GM20431 (cell line): Measurements from ENCODE around the gene LRRC9.
"Not testable (repeated sequence)": the region's sequence is repeated elsewhere in the genome, so short reads cannot be mapped to it uniquely, and the experiment has no call there.

ENCODE experiments used
- in situ Hi-C: fragments of 300-500 bp; cut with MseI, MboI; formaldehyde crosslinking; loops from one replicate; pipeline ENCODE4 v1.15.0; 2020; ENCODE audit warnings: low sequenced_read_pairs; ENCODE audit not compliant: unreplicated experiment

Gene LRRC9

GRCh38 chr14:60097974-60098373, 178.0 kb downstream of the LRRC9 start:
- in situ Hi-C loops: no loop called here

GRCh38 chr14:60099855-60100254, 179.9 kb downstream of the LRRC9 start:
- in situ Hi-C loops: not testable (repeated sequence)

- in situ Hi-C loops: no loop called here
These were observed 181.8 kb downstream of the LRRC9 start for GRCh38 chr14:60101786-60102185.

GRCh38 chr14:60102389-60102788, 182.4 kb downstream of the LRRC9 start:
- in situ Hi-C loops: no loop called here

- in situ Hi-C loops: no loop called here
These were observed 186.4 kb downstream of the LRRC9 start for GRCh38 chr14:60106339-60106738.

GRCh38 chr14:60107477-60107876, 187.5 kb downstream of the LRRC9 start:
- in situ Hi-C loops: no loop called here

- in situ Hi-C loops: no loop called here
These were observed 191.8 kb downstream of the LRRC9 start for GRCh38 chr14:60111732-60112131.
